Fibroblast of pulmonary artery (primary cell): ENCODE results near the gene HSD3B7.
"Not testable (repeated sequence)": the region's sequence is repeated elsewhere in the genome, so short reads cannot be mapped to it uniquely, and the experiment has no call there.

Experiments used
- DNase-seq: peaks from one replicate; pipeline ENCODE4 v3.0.0-alpha.2; 2010; ENCODE audit warnings: low read depth
- H3K4me3 ChIP-seq: replicated peaks from 2 replicates; pipeline ENCODE4 v1.5.1; 2011; ENCODE audit warnings: low read depth, mild to moderate bottlenecking, control low read depth, low read length, moderate library complexity
- TF ChIP-seq, protein P1 (sequence below): IDR thresholded peaks from 2 replicates; pipeline ENCODE4 v1.5.1; 2011; ENCODE audit warnings: mild to moderate bottlenecking, control low read depth, low read length, inconsistent platforms; ENCODE audit errors: missing control alignments

HSD3B7 gene

DNA sequence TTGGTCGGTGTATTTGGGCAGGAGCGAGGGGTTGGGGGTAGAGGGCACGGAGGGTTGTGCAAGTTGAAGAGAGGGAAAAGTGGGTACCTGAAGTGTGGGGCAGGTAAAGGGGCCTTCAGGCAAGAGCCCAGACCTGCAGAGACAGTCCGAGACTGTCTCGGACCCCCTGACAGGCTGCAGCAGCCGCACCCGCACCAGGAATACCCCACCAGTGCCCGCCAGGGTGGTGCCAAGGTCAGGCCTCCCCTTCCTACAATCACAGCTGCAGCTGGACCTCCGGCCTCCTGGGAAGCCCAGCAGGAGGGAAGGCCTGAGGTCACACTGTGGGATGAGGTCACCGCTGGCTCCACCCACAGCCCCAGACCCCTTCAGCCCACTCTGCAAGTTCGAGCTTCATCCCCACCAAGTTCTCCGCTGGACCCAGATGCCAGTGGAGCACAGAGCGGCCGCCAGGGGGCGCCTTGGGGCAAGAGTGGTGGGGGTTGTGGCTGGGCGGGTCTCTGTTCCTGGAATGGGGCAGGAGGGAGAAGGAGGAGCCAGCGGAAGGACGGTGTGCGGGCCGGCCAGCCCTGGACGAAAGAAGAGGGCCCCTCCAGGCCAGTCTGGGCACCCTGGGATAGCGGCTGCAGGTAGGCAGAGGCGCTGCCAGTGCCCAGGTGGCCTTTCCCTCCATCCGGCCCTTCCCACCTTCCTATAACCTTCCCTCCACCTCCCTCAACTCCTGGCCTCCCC, at the start of gene HSD3B7:
Gene HSD3B7 (plus strand): TSS at position 539 of the 732 bp plus-strand sequence. CDS start 452 bp downstream, outside the sequence.
- TF ChIP-seq, protein P1, sequence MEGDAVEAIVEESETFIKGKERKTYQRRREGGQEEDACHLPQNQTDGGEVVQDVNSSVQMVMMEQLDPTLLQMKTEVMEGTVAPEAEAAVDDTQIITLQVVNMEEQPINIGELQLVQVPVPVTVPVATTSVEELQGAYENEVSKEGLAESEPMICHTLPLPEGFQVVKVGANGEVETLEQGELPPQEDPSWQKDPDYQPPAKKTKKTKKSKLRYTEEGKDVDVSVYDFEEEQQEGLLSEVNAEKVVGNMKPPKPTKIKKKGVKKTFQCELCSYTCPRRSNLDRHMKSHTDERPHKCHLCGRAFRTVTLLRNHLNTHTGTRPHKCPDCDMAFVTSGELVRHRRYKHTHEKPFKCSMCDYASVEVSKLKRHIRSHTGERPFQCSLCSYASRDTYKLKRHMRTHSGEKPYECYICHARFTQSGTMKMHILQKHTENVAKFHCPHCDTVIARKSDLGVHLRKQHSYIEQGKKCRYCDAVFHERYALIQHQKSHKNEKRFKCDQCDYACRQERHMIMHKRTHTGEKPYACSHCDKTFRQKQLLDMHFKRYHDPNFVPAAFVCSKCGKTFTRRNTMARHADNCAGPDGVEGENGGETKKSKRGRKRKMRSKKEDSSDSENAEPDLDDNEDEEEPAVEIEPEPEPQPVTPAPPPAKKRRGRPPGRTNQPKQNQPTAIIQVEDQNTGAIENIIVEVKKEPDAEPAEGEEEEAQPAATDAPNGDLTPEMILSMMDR = peak; percentile 88
- DNase-seq = peak; percentile 80
- H3K4me3 ChIP-seq = peak within 1 kb of the TSS; percentile 47

DNA sequence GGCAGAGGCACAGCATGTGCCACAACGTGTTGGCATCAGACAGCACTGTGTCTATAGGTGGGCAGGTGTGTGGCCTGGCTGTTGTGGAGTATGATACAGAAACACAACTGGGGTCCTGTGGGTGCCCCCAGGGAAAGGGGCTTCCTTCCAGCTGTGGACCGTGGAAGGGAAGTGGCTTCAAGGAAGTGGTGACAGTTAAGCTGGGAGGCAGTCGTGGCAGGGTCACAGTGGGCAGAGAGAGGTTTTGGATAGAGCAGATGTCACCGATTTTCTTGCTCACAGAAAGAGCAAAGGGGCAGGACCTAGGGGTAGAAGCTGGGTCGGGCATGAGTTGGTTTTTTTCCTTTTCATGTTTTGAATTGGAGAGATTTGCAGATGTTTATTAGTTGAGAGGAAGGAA, 47.3 kb upstream of the HSD3B7 start:
- no peak overlapping the region for H3K4me3 ChIP-seq
- no peak for DNase-seq
- TF ChIP-seq, protein P1 = no peak

DNA sequence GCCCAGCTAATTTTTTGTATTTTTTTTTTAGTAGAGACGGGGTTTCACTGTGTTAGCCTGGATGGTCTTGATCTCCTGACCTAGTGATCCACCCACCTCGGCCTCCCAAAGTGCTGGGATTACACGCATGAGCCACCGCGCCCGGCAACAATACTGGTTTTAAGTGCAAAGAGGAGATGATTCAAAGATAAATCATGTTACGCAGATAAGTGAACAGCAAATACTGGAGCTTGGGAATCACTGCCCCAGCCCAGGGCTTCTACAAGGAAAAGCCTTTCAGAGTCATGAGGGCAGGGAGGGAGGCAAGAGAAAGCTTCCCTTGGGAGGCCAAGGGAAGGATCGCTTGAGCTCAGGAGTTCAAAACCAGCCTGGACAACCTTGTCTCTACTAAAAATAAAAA, 45.4 kb upstream of the HSD3B7 start:
- not testable (repeated sequence) for H3K4me3 ChIP-seq, DNase-seq

DNA sequence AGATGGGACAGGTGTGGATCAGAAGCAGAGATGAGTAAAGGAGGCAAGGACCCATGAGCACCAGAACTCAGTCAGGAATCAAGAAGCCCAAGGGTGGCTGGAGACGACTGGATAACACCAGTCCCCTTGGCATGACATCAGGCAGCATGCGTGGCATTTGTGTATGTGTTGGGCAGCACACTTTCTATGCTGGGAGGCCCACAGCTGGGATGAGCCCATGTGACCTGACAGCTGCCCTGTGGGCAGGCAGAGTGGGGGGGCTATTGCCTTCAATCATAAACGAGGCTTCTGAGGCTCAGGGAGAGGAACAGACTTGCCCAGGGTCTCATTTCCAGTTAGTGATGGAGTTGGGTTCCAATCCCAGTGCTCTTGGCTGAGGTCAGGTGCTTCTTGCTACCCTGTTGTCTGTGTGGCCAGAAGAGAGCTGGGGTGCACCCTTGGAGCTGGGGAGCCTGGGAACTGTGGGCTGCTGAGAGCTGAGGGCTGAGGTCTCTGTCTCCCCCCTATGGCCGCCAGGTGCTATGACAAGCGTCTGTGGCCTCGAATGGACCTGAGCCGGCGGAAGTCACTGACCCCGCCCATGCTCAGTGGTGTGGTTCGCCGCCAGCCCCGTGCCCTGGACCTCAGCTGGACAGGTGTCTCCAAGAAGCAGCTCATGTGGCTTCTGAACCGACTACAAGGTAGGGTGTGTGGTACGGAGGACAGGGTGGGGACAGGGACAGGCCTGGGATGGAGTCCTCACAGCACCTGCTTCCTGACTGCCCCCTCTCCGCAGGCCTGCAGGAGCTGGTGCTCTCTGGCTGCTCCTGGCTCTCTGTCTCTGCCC, 43.2 kb upstream of the HSD3B7 start:
- TF ChIP-seq, protein P1 = peak; percentile 91
- DNase-seq = peak; percentile 70
- no peak overlapping the region for H3K4me3 ChIP-seq

DNA sequence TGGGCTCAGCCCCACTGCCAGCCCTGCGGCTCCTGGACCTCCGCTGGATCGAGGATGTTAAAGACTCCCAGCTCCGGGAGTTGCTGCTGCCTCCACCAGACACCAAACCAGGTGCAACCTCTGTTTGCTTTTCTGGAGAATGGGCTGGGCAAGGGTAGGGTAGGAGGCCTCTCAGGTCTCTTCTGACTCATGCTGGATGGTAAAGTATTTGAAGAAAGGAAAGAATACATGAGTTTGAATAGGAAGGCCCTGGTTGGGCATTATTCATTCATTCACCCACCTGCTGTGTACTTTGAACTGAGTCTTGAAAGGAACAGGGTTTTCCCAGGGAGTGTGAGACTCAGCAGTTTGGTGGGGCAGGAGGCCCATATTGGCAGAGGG, 42.6 kb upstream of the HSD3B7 start:
- TF ChIP-seq, protein P1 = no peak
- DNase-seq = no peak
- no peak overlapping the region for H3K4me3 ChIP-seq

DNA sequence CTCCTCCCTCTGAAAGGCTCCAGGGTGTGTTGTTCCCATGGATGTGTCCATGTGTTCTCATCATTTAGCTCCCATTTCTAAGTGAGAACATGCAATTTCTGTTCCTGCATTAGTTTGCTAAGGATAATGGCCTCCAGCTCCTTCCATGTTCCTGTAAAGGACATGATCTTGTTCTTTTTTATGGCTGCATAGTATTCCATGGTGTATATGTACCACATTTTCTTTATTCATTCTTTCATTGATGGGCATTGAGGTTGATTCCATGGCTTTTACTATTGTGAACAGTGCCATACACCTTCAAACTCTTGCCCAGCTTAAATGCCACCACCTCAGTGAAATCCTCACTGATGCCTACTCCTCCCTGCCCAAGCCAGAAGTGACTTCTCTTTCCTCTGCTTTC, 40.7 kb upstream of the HSD3B7 start:
- DNase-seq = no peak
- H3K4me3 ChIP-seq = no peak overlapping the region
- TF ChIP-seq, protein P1 = no peak

DNA sequence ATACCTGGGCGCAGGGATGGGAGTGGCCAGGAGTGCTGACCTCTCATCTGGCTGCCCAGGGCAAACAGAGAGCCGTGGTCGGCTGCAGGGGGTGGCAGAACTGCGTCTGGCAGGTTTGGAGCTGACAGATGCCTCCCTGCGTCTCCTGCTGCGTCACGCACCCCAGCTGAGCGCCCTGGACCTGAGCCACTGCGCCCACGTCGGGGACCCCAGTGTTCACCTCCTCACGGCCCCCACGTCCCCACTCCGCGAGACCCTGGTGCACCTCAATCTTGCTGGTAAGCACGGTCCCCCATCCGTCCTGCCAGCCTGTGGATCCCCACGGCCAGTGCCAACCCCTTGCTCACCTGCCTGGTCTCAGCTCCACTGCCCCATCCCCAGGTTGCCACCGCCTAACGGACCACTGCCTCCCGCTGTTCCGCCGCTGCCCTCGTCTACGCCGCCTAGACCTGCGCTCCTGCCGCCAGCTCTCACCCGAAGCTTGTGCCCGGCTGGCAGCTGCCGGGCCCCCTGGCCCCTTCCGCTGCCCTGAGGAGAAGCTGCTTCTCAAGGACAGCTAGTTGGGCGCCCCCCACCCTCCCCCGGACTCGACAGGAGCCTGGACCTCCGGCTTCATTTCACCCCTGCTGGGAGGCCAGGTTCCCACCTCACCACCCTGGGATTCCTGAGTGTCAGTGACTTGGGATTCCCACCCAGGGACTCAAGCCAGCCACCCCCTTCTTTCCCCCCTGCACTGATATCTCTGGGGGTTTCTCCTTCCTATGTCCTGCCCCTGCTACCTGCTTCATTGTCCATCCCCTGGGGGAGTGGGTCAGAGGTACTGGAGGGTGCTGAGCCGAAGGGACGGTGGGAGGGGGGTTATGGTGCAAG, 38.1 kb upstream of the HSD3B7 start:
- DNase-seq = no peak
- TF ChIP-seq, protein P1 = no peak
- H3K4me3 ChIP-seq = no peak overlapping the region
